Activated gamma-delta T cell (primary cell): Measurements from ENCODE around the gene SMARCC2.
"Not testable (repeated sequence)": the region's sequence is repeated elsewhere in the genome, so short reads cannot be mapped to it uniquely, and the experiment has no call there.

Experiments used
- DNase-seq: peaks from one replicate; lab custom pipeline; 2025; lab: John Stamatoyannopoulos, UW

The SMARCC2 gene

GRCh38 chr12:56208006-56208405, 18.7 kb upstream of the SMARCC2 start:
- no peak for DNase-seq

GRCh38 chr12:56206452-56207166, 17.3 kb upstream of the SMARCC2 start:
- DNase-seq: no peak

GRCh38 chr12:56205445-56205844, 16.2 kb upstream of the SMARCC2 start:
- no peak for DNase-seq

GRCh38 chr12:56204275-56204674, 15.0 kb upstream of the SMARCC2 start:
- no peak for DNase-seq

GRCh38 chr12:56202838-56203237, 13.6 kb upstream of the SMARCC2 start:
- DNase-seq: no peak

GRCh38 chr12:56202366-56202765, 13.1 kb upstream of the SMARCC2 start:
- DNase-seq: no peak

- DNase-seq: no peak
These were observed 9.6 kb upstream of the SMARCC2 start for GRCh38 chr12:56198836-56199235.

- no peak for DNase-seq
These were observed 8.8 kb upstream of the SMARCC2 start for GRCh38 chr12:56197921-56198635.

GRCh38 chr12:56196818-56197550, 7.7 kb upstream of the SMARCC2 start:
- DNase-seq: not testable (repeated sequence)

GRCh38 chr12:56193025-56193578, 3.8 kb upstream of the SMARCC2 start:
- DNase-seq: no peak

- no peak for DNase-seq
These were observed 3.3 kb upstream of the SMARCC2 start for GRCh38 chr12:56192582-56192981.

- DNase-seq: no peak
These were observed 1.4 kb upstream of the SMARCC2 start for GRCh38 chr12:56190695-56191155.

- DNase-seq: peak; percentile 36
These were observed 823 bp upstream of the SMARCC2 start for GRCh38 chr12:56189918-56190694.

GRCh38 chr12:56188778-56189098, 545 bp downstream of the SMARCC2 start:
- no peak for DNase-seq

GRCh38 chr12:56188131-56188777, 1.0 kb downstream of the SMARCC2 start:
- no peak for DNase-seq

GRCh38 chr12:56186957-56187356, 2.3 kb downstream of the SMARCC2 start:
- DNase-seq: no peak

GRCh38 chr12:56178347-56178746, 10.9 kb downstream of the SMARCC2 start:
- no peak for DNase-seq

GRCh38 chr12:56172839-56173238, 16.4 kb downstream of the SMARCC2 start:
- DNase-seq: no peak

GRCh38 chr12:56169229-56169759, 20.0 kb downstream of the SMARCC2 start:
- no peak for DNase-seq

- DNase-seq: no peak
These were observed 23.9 kb downstream of the SMARCC2 start for GRCh38 chr12:56165369-56165768.

- DNase-seq: no peak
These were observed 24.9 kb downstream of the SMARCC2 start for GRCh38 chr12:56164345-56164729.
